ENCODE measurements around the gene GALNT18. TPM values are rescaled to one million over a fixed set of nuclear protein-coding genes. Genes with fewer than 3 reads are reported as not detected.

Gene GALNT18
- polyA plus RNA-seq, 12 donors = 7.0 to 14.2 (median 10.0) TPM; not detected in 1

DNA sequence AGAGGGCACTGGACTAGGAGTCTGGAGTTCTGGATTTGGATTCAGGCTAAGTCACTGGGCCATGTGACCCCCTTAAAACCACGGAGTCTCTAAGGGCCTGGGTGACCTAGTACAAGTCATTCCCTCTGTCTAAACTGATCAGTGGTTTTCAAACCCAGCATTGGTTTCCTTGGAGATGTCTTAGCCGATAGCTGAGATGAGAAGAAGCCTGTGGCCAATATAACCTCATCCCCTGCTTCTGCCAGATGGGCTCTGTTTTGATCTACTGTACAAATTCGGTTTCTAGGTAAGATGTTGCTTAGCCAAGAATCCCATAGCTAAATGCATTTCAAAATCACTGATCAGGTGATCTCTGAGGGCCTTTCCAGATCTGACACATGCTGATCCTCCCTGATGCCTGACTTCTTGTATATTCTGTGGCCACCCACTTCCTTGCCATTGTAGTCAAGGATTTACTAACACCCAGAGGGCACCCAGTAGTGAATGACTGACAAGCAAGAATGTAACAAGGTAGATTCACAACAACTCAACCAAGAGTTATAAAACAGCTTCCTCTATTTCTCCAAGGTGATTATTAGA lies 53.1 kb downstream of the GALNT18 start:
- no peak for DNase-seq

DNA sequence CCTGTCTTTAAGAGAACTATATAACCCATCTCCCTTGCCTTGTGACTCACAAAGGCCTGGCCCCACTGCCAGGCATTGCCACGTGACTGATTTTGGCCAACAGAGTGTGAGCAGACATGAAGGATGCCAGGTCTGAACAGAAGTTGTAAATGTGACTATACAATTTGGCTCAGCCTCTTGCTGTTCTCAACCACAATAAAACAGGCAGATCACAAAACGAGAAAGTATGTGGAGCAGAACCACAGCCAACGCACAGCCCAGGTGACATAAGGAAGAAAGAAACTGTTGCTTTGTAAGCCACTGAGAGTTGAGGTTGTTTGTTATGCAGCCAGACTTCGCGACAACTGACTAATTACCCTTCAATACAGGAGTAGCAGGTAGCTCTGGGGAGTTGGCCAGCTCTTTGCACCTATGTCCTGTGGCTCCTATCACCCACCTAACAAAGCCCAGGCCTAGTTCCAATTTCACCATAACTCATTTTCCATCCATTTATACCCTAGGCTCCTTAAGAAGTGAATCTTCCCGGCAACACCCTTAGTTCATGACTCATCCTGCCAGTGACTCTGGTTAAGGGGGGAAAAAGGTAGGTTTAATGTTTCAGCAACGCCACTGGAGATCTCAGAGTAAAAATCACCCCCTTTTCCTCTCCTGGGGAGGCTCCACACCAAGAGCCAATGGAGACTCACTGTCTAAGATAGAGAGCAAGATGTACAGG lies 53.7 kb downstream of the GALNT18 start:
- no peak for DNase-seq

DNA sequence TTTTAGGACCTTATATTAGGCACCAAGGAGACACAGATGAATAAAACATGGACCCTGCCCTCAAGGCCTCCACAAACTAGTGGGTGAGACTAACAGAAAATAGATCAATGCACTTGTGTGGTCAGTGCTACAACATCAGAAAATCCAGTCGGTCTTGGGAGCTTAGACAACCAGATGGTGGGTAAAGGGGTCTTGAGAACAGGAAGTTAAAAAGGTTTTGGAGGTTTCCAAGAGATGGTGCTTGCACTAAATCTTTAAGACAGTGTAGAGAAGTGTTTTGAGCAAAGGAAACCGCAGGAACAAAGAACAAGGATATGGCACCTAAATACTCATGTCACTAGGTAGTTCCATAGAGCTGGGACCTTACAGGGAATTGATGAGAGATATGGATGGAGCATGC lies 56.2 kb downstream of the GALNT18 start:
- DNase-seq = no peak

DNA sequence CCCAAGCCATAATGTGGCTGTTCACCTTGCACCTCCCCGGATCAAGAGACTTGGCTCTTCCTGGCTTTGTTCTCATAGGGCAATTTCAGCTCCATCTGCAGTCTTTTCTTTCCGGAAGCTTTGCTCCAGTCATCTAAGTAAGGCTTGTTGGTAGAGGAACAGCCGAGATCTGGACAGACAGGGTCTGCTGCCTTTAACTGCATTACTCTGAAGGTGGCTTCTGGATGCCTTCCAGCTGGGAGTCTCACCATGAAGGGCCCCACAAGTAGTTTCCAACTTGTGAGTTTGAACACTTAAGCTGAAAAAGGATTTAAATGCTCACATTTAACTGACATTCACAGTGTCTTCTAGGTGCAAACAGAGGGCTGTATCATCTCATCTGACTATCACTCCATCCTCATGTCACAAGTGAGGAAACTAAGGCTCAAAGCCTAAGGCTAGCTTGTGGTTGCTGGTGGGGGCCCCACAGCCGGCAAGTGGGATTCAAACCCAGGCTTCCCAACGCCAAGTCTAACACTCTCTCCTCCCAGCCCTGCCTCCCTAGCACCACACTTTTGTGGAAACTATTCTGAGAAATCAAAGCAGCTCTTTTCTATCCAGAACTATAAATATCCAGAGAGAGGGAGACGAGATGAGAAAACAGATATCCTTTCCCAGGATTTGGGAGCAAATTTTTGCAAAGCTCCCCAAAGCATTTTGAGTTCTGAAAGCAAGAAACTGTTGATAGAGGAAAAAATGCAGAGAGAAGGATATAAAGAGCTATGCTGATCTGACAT lies 58.4 kb downstream of the GALNT18 start:
- no peak for DNase-seq

DNA sequence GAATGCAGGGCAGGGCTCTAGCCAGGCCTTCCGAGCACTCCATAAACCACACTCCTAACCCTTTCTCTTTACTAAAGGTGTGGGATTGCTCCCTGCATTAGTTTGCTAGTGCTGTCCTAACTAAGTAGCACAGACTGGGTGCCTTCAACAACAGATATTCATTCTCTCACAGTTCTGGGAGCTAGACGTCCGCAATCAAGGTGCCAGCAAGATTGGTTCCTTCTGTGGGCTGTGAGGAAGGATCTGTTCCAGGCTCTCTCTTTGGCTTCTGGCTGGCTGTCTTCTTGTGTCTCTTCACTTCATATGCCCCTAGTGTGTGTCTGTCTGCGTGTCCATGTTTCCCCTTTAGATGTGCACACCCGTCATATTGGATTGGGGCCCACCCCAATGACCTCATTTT lies 59.8 kb downstream of the GALNT18 start:
- no peak for DNase-seq

DNA sequence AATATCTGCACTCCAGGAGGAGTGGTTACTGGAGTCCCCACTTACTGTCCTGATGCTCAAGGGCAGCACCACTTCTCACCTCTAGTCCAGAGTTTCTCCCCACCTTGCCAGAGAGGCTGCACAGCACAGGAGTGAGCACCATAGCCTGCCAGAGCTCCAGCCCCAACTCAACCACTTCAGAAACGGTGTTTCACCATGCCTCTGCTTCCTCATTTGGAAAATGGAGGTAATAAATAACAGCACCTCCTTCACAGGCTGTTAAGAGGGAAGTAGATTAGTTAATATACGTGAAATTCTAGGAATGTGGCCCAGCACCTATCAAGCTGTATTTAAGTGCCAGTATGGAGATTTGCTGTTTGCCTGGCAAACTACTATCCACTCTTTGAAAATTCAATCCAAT lies 63.0 kb downstream of the GALNT18 start:
- no peak for DNase-seq

DNA sequence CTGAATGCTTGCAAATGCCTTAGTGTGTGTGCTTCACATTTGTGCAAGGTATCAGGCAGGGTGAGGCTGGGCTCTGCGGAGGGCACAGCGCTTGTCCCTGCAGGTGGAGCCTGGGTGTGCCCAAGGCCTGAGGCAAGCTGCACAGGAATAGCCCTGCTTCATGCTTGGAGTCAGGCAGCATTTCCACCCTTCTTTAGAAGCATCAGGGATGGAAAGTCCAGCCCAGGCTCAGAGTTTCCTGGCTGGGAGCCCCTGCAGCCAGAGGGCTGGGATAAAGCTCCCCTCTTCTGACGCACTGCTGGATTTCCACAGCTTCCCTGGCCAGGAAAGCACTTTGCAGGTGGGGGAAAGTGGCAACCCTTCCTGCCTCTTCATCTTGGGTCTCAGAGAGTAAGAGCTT lies 63.4 kb downstream of the GALNT18 start:
- DNase-seq = peak; percentile 81

DNA sequence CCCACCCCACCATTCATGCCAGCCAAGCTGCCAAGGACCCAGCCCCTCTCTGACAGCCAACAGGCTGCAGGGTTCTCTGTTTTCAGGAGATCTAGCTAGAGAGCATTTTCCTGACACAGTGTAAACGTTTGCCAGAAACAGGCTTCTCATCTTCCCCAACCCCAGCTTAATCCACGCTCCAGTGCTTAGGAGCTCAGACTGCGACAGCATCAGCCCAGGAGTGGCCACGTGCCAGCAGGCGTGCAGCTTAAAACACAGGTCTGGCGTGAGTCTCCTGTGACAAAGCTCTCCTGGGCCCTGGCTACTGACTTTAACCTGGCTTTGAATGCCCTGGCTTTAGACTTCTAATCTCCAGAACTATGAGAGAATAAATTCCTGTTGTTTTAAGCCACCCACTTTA lies 66.6 kb downstream of the GALNT18 start:
- peak; percentile 53 for DNase-seq

DNA sequence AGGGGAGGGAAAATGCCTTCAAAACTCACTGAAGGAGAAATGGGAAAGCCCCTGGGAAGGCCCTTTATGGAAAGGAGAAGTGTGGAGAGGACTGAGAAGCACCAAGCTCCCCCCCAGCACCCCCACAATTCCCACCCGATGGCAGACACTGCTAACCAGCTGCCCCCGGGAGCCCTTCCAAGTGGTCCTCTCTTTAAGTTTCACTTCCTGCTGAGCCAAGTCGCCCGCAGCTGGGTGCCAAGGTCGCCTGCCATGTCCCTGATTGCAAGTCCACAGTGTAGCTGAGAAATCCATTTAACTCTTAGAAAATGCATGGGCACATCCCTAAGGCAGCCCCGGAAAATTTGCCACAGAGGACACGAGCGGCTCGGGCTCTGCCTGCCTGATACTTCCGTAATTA lies 68.2 kb downstream of the GALNT18 start:
- DNase-seq = no peak

DNA sequence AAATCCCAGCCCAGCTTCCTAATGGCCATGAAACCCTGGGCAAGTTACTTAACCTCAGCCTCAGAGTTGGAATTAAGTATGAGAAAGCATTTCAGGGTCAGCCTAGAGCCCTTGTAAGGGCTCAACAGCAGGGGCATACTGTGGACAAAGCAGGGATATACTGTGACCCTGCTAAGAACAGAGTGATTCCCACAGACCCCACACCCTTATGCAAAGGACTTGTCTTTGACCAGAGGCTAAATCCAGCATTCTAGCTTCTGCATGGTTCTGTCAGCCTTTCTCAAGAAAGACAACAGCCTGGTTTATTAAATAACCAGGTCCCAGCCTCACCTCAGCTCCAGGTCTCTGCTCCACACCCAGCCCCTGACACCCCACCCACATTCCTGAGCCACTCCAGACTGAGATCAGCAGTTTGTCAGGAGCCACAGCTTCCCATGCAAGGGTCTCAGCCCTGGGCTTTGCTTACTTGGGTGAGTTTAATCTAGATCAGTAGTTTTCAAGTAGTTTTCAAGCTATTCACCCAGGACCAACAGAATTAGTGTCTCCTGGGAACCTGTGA lies 69.2 kb downstream of the GALNT18 start:
- no peak for DNase-seq

DNA sequence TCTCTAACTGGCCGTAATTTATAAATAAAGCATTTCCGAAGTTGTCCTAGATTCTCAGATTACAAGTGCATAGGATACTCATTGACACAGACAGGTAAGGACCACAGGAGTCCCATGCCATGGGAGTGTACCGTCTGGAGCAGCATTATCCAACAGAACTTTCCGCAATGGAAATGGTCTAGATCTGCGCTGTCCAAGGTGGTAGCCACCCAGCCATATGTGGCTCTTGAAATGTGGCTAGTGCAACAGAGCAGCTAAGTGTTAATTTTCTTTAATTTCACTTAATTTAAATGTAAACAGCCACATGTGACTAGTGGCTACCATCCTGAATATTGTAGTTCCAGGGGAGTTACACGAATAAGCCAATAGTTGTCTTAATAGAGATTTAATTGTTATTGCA lies 71.3 kb downstream of the GALNT18 start:
- DNase-seq = no peak

DNA sequence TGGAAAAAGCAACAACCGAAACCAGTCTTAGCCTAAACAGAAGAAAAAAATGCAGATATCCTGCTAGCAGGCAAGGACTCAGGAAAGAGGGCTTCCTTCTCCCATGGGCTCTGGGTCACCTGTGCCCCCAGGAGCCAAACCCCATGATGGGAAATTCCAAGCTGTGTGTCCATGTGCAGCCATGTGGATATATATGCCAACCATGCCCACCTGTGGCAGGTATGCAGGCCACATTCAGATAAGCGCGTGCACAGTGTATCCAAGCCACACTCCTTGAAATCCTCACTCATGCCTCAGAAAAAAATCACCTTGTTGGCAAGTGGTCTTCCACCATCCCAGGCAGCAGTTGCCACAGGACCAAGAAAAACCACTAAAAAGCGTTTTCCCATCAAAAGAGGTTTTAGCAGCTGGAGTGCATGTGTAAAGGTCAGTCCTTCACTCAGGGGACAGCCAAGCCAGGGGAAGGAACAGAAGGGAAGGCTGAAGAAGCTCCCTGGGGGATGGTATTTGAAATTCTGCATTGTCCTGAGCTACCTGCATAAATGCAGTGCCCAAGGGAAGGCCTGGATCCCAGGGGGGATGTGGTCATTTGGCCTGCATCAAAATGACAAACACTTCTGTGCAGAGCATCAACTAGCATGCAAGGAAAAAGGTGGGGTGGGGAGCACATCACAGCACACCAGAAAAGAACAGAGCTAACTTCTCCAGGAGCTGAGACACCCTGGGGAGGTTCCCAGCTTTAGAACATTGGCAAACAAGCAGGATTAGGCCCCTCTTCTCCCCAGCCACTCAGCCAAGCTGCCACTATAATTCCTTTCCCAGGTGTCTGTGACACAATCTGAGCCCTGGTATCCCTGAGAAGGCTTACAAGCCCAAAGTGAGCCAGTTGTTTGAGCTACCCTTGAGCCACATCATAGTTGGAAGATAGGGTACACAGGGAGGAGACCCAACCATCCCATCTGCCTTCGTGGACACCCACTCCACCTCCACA lies 76.2 kb downstream of the GALNT18 start:
- no peak for DNase-seq

DNA sequence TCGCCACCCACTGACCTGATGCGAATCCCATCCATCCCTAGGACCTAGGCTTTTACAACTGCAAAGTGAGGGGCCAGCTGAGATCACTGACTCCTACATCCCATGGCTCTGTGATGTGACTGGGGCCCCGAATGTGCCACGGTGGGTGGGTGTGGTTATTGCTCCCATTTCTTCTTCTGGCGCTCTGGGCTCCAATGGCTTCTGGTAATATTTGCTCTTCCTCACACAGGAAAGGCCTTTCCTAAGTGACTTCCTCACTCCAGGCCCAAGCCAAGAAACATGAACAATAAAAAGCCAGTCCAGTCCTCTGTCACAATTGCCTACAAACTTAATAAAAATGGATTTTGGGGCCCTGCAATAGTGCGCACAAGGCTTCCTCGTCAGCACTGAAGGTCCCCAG lies 78.1 kb downstream of the GALNT18 start:
- DNase-seq = no peak

DNA sequence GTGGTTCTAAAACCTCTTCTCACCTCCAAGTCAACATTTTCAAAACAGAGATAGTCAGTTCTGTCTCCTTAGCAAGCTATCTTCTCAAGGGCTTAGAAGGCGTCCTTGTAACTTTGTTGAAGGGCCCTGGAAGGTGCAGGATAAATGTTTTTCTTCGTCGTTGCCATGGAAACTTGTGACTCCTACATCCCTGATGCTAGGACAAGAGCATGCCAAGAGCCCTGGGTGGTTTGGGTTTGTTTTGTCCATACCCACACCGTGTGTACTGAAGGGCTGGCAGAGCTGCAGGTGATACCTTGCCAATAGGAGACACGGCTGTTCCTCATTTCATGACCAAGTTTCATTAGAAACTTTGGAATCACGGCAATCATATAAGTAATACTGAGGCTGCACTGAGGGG lies 81.6 kb downstream of the GALNT18 start:
- DNase-seq = no peak

DNA sequence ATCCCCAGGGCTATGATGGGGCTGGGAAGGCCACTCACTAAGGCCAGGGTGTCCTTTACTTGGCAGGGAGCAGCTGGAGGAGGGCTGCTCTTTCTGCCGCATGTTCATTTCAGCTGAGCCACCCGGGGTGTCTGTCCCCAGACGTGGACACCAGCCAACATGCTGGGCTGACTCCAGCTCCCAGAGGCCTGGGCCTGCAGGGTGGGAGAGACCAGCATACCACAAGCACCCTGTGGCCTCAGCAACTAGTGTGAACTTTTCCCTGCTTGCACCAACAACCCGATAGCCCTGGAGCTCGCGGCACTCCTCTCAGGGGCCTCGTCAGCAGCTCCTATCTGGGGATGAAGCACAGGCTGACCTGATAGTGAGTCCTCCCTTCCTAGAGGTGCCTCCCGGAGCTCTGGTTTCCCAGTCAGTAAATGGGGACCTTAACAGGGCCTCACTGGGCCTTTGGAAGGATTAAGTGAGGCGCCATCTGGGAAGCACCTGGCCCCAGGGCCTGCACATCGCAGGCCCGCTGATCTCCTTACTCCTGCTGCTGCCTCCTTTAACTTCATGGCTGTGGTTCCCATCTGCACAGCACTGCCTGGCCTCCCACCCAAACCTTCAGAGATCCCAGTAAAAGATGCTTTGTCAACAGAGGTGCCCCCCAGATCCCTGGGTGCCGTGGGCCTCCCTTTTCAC lies 83.4 kb downstream of the GALNT18 start:
- no peak for DNase-seq

DNA sequence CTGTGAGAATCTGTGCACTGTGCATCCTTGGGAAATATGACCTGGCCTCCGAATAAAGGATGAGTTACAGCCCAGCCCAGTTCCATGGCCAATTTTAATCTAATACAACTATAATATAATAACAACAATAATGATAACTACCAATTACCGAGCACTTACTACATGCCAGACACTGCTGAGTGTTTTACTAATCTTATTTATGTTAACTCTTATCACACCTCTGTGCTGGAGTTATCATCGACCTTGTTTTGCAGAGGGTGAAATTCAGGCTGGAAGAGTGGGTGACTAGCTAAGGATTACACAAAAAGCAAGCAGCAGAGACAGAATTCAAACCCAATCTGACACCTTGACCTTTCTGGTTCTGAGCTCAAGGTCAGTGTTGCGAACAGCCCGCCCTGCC lies 83.9 kb downstream of the GALNT18 start:
- no peak for DNase-seq

DNA sequence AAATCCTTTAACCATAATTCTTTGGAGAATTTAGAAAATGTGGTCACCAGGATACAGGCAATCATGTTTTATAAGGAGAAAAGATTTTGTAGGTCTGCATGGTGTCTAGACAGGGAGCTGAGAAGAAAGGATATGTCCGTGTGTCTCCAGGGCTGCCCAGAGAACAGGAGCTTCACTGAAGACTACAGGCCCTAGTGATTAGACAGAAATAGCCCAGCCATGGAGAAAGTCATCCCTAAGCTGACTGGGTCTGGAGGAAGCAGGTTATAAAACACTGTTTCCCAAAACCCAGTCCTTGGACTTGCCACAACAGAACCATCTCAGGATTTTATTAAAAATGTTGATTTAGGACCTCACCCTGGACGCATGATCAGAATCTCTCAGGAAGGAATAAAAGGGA lies 84.4 kb downstream of the GALNT18 start:
- DNase-seq = no peak

DNA sequence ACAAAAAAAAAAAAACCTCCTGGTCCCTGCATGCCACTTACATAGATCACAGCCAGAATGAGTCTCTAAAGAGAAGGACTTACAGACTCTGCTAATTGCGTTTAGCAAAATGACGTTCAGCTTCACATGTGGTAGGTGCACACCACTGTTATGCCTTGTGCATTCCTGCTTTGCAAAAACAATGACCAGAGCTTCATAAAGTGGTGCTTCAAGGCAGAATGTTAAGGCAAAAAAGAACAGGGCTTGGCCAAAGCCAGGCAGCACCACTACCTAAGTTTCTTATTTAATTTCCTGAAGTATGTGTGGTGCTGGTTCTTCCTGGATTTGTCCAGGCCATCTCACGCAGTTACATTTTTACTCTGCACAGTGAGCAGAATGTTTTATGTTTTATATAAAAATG lies 85.2 kb downstream of the GALNT18 start:
- no peak for DNase-seq

DNA sequence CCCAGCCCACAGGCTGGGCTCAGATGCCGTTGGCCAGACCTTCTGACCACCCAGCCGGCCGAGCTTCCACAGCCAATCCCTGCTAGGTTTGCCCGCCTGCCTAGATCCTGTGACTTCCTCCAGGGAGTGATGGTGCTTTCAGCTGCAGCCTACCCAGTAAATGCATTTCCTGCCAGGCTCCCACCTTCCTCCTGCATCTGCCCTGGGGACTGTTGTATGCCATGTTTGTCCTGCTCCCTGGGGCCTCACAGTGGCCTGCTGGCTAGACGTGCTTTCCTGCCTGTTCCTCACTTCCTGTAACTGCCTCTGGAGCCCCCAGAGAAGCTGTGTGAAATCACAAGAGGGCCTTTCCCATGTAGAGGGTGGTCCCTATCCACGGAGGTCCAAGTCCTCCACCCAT lies 86.2 kb downstream of the GALNT18 start:
- no peak for DNase-seq

DNA sequence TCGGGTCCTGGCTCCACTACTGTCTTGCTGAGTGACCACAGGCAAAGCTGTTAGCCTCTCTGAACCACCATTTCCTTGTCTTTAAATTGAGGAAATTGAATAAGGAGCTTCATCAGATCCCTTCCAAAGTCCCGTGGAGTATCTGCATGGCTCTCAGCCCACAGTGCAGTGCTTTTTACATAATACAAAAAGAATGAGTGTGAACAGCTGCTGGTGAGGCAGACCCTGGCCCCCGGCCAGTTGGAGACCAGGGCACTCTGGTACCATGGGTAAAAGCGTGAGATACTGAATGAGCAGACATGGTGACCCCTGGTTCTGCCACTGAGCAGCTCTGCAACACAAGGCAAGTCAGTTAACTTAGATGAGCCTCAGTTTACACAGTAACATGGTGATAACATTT lies 86.8 kb downstream of the GALNT18 start:
- DNase-seq = peak; percentile 53

DNA sequence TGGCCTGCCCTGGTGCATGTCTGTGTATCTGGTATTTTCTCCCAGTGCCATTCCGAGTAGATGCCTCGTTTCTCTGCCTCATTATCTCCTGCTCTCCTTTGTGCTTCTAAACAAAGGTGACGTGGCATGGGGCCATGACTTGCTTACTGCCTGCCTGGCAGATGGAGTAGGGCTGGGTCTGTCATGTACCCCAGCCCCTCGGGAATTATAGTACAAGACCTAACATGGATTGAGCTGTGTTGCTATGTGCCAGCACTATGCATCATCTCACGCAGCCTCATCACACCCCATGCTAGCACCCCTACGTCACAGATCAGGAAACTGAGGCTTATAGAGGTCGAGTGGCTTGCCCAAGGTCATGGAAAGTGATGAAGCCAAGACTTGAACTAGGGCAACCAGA lies 88.1 kb downstream of the GALNT18 start:
- DNase-seq = no peak

Data from muscle of arm (tissue), 12 donors.